Neural progenitor cell (in vitro differentiated cells): ENCODE data around the gene PPP2R1B. TPM values are rescaled to one million over a fixed set of nuclear protein-coding genes. Genes with fewer than 3 reads are reported as not detected.
"Not testable (repeated sequence)": the region's sequence is repeated elsewhere in the genome, so short reads cannot be mapped to it uniquely, and the experiment has no call there.

Experiments used
- DNase-seq: peaks from one replicate; pipeline ENCODE4 v3.0.0-alpha.2; 2016; ENCODE audit warnings: low spot score
- H2AFZ ChIP-seq: fragments of 200-600 bp; sonication (generic); replicated peaks from 2 replicates; pipeline ENCODE4 v1.6.1; 2016; ENCODE audit warnings: antibody characterized with exemption
- H3F3A ChIP-seq: fragments of 200-600 bp; sonication (generic); 2 replicates; pipeline ENCODE4 v1.6.1; 2016; ENCODE audit warnings: antibody characterized with exemption, low read depth
- H3K27ac ChIP-seq: fragments of 200-600 bp; sonication (generic); 2 replicates; pipeline ENCODE4 v1.5.1; 2016; ENCODE audit warnings: mild to moderate bottlenecking
- H3K27me3 ChIP-seq: fragments of 200-600 bp; sonication (generic); 2 replicates; pipeline ENCODE4 v1.6.1; 2016; ENCODE audit warnings: mild to moderate bottlenecking, moderate library complexity
- H3K36me3 ChIP-seq: fragments of 200-600 bp; sonication (generic); 2 replicates; pipeline ENCODE4 v1.5.1; 2016
- H3K4me1 ChIP-seq: fragments of 200-600 bp; sonication (generic); 2 replicates; pipeline ENCODE4 v1.6.1; 2016; ENCODE audit warnings: mixed run types
- H3K4me2 ChIP-seq: fragments of 200-600 bp; sonication (generic); 2 replicates; pipeline ENCODE4 v1.6.1; 2016
- H3K4me3 ChIP-seq: fragments of 200-600 bp; sonication (generic); 2 replicates; pipeline ENCODE4 v1.5.1; 2016
- H3K79me2 ChIP-seq: fragments of 200-600 bp; sonication (generic); 2 replicates; pipeline ENCODE4 v1.6.1; 2016; ENCODE audit warnings: low read depth
- H3K9ac ChIP-seq: fragments of 200-600 bp; sonication (generic); 2 replicates; pipeline ENCODE4 v1.6.1; 2016
- H3K9me3 ChIP-seq: fragments of 200-600 bp; sonication (generic); 2 replicates; pipeline ENCODE4 v1.5.1; 2016; ENCODE audit warnings: low read depth
- H4K20me1 ChIP-seq: fragments of 200-600 bp; sonication (generic); 2 replicates; pipeline ENCODE4 v1.6.1; 2016; ENCODE audit warnings: low read depth
- H3K27ac Mint-ChIP-seq: 3 replicates; pipeline ENCODE4 v1.8.0; 2021; ENCODE audit warnings: mixed read lengths
- H3K27me3 Mint-ChIP-seq: 2 replicates; pipeline ENCODE4 v1.8.0; 2022; ENCODE audit warnings: low read depth, mild to moderate bottlenecking, inconsistent platforms, moderate library complexity, mixed read lengths; ENCODE audit not compliant: insufficient read depth
- H3K36me3 Mint-ChIP-seq: 3 replicates; pipeline ENCODE4 v1.8.0; 2021; ENCODE audit warnings: mixed read lengths
- H3K4me1 Mint-ChIP-seq: 3 replicates; pipeline ENCODE4 v1.8.0; 2021; ENCODE audit warnings: mixed read lengths
- H3K4me3 Mint-ChIP-seq: 3 replicates; pipeline ENCODE4 v1.8.0; 2021; ENCODE audit warnings: mild to moderate bottlenecking, moderate library complexity, mixed read lengths
- H3K9me3 Mint-ChIP-seq: 3 replicates; pipeline ENCODE4 v1.8.0; 2020; ENCODE audit warnings: mixed read lengths
- EZH2 ChIP-seq: fragments of 200-600 bp; sonication (generic); IDR thresholded peaks from 2 replicates; pipeline ENCODE4 v1.6.1; 2017; ENCODE audit warnings: antibody characterized with exemption, mild to moderate bottlenecking, moderate library complexity
- EZH2phosphoT487 ChIP-seq: fragments of 200-600 bp; sonication (generic); IDR thresholded peaks from 2 replicates; pipeline ENCODE4 v1.6.1; 2017; ENCODE audit warnings: antibody characterized with exemption
- total RNA-seq: library from RNA; depleted of rRNA; stranded (reverse); fragments of >200 nt; gene quantifications from 2 replicates; pipeline ENCODE4 v1.2.3, GENCODE V29; 2015; ENCODE audit warnings: low replicate concordance
- TF ChIP-seq, protein P1 (sequence below): fragments of 200-600 bp; sonication (generic); IDR thresholded peaks from 2 replicates; pipeline ENCODE4 v1.5.1; 2017; ENCODE audit warnings: antibody characterized with exemption, mild to moderate bottlenecking

PPP2R1B gene
- total RNA-seq, 1 donor from 2014 or later, result 68.4 TPM

DNA sequence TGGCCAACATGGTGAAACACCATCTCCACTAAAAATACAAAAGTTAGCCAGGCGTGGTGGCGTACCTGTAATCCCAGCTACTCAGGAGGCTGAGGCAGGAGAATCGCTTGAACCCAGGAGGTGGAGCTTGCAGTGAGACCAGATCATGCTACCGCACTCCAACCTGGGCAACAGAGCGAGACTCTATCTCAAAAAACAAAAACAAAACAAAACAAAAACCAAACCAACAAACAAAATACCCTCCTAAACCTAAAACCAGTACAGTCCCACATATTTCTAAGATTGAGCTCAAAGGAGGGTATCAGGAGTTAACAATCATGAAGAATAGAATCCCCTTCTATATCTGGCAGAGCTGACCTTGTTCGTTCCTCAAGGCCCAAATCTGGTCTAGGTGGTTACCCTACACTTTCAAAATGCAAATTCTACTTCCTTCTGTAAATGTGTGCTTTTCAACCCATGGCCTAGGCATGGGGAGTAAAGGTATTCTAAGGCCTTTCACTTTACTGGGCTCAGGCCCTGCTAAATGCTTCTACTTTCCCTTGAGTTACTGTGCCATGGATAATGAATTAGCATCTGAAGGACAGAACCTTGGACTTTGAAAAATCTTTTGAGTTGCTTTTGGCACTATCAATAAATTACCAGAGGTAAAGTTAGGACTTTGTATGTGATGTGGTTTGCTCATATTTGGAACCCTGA, 10.4 kb upstream of the PPP2R1B start:
- Mint-ChIP-seq H3K27ac (no peak overlapping the region), H3K4me3 (no peak overlapping the region), H3K27me3 (no peaks in the 10 kb centered on the region), H3K36me3 (no peaks in the 10 kb centered on the region), H3K9me3 (no peaks in the 10 kb centered on the region), H3K4me1 (peaks cover 16% of the 10 kb centered on the region)
- Histone ChIP-seq H3K4me2 (no peak overlapping the region), H2AFZ (no peak overlapping the region), H4K20me1 (no peaks in the 10 kb centered on the region), H3K4me1 (peaks cover 9% of the 10 kb centered on the region), H3K27me3 (no peaks in the 10 kb centered on the region), H3K4me3 (no peak overlapping the region), H3K36me3 (no peaks in the 10 kb centered on the region), H3K27ac (no peak overlapping the region), H3K79me2 (no peaks in the 10 kb centered on the region), H3K9me3 (no peaks in the 10 kb centered on the region), H3F3A (peaks cover 9% of the 10 kb centered on the region), H3K9ac (no peak overlapping the region)
- DNase-seq, result no peak
- TF ChIP-seq, protein P1, sequence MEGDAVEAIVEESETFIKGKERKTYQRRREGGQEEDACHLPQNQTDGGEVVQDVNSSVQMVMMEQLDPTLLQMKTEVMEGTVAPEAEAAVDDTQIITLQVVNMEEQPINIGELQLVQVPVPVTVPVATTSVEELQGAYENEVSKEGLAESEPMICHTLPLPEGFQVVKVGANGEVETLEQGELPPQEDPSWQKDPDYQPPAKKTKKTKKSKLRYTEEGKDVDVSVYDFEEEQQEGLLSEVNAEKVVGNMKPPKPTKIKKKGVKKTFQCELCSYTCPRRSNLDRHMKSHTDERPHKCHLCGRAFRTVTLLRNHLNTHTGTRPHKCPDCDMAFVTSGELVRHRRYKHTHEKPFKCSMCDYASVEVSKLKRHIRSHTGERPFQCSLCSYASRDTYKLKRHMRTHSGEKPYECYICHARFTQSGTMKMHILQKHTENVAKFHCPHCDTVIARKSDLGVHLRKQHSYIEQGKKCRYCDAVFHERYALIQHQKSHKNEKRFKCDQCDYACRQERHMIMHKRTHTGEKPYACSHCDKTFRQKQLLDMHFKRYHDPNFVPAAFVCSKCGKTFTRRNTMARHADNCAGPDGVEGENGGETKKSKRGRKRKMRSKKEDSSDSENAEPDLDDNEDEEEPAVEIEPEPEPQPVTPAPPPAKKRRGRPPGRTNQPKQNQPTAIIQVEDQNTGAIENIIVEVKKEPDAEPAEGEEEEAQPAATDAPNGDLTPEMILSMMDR, result no peak
- no peak for TF ChIP-seq EZH2phosphoT487
- TF ChIP-seq EZH2, result no peak

DNA sequence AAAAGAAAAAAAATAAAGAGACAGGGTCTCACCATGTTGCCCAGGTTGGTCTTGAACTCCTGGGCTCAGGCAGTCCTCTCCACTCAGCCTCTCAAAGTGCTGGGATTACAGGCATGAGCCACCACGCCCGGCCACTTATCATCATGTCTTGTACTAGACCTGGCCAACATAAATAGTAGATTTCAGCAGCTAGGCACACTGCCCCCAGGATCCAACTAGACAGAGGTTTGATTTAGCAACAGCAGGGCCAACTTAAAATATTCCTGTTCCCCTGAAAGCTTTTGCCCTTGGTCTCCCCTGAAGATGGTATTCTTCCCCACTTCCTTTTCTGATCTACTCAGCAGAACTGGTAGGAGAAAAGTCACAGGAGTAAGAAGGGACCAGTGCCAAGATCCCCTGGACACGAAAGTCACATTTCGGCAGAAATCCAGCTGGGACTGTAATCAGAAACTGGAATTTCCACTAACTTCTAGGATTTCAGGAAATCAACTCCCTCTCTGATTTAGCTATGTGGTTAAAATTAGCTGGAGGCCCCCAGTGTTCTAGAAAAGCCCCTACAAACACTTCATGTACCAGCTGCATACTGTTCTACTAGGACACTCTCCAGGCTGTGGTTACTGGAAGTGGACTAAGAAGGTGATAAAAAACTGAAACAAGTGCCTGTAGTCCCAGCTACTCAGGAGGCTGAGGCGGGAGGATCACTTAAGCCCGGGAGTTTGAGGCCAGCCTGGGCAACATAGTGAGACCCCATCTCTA, 8.9 kb upstream of the PPP2R1B start:
- Mint-ChIP-seq H3K4me3 (no peak overlapping the region), H3K27me3 (no peaks in the 10 kb centered on the region), H3K9me3 (no peaks in the 10 kb centered on the region), H3K36me3 (no peaks in the 10 kb centered on the region), H3K27ac (no peak overlapping the region), H3K4me1 (peaks cover 16% of the 10 kb centered on the region)
- no peak overlapping the region for H2AFZ ChIP-seq
- H3K27me3 ChIP-seq, result no peaks in the 10 kb centered on the region
- H3K79me2 ChIP-seq, result no peaks in the 10 kb centered on the region
- peaks cover 9% of the 10 kb centered on the region for H3K4me1 ChIP-seq
- no peak overlapping the region for H3K4me2 ChIP-seq
- no peak overlapping the region for H3K27ac ChIP-seq
- DNase-seq, result no peak
- no peak overlapping the region for H3K4me3 ChIP-seq
- H3K36me3 ChIP-seq, result no peaks in the 10 kb centered on the region
- H3F3A ChIP-seq, result peaks cover 9% of the 10 kb centered on the region
- no peaks in the 10 kb centered on the region for H3K9me3 ChIP-seq
- no peak overlapping the region for H3K9ac ChIP-seq
- TF ChIP-seq, protein P1, result no peak
- TF ChIP-seq EZH2 (no peak), EZH2phosphoT487 (no peak)
- no peaks in the 10 kb centered on the region for H4K20me1 ChIP-seq

DNA sequence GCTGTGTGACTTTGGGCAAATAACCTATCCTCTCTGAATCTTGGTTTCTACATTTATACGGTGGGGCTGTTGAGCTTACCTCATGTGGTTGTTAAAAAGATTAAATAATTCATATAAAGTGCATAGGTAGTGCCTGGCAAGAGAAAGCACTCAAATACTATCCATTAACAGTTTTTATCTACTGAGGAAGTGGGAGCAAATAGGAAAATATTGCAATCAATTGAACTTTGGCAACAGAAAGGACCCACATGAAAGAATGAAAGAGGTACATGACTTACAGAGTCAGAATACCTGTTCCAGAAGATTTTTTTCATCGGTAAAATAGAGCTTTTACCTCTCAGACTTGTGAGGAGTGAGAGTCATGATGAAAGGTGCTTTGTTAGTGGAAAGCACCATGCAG, 6.3 kb upstream of the PPP2R1B start:
- no peaks in the 10 kb centered on the region for H3K9me3 ChIP-seq
- H3K27ac Mint-ChIP-seq, result no peak overlapping the region
- H3K27me3 Mint-ChIP-seq, result no peaks in the 10 kb centered on the region
- H3K36me3 Mint-ChIP-seq, result no peaks in the 10 kb centered on the region
- peaks cover 6% of the 10 kb centered on the region for H3K4me1 Mint-ChIP-seq
- no peak overlapping the region for H3K27ac ChIP-seq
- H3K79me2 ChIP-seq, result no peaks in the 10 kb centered on the region
- H3K4me3 ChIP-seq, result no peak overlapping the region
- no peaks in the 10 kb centered on the region for H3K36me3 ChIP-seq
- H2AFZ ChIP-seq, result no peak overlapping the region
- DNase-seq, result no peak
- no peaks in the 10 kb centered on the region for H3K9me3 Mint-ChIP-seq
- H3F3A ChIP-seq, result peaks cover 7% of the 10 kb centered on the region
- no peaks in the 10 kb centered on the region for H4K20me1 ChIP-seq
- H3K4me1 ChIP-seq, result peaks cover 2% of the 10 kb centered on the region
- no peak overlapping the region for H3K4me2 ChIP-seq
- H3K4me3 Mint-ChIP-seq, result no peak overlapping the region
- TF ChIP-seq EZH2phosphoT487 (no peak), EZH2 (no peak)
- TF ChIP-seq, protein P1, result no peak
- H3K9ac ChIP-seq, result no peak overlapping the region
- H3K27me3 ChIP-seq, result no peaks in the 10 kb centered on the region

DNA sequence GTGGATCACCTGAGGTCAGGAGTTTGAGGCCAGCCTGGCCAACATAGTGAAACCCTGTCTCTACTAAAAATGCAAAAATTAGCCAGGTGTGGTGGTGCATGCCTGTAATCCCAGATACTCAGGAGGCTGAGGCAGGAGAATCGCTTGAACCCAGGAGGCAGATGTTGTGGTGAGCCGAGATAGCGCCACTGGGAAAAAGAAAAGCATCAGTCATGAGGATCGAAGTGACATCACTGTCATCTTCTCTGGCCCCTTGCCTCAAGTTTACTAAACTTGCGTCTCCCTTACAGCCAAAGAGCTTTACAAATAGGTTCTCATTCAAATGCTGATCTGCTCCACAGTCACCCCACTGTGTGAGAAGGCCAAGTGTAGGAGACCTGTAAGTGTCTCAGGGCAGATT, 5.0 kb upstream of the PPP2R1B start:
- H3K4me2 ChIP-seq, result not testable (repeated sequence)

More for the DNA sequence above, 5.0 kb upstream of the PPP2R1B start:
- H3F3A ChIP-seq, result peaks cover 17% of the 10 kb centered on the region
- not testable (repeated sequence) for H3K4me3 Mint-ChIP-seq, H3K36me3 Mint-ChIP-seq, H2AFZ ChIP-seq, H3K9ac ChIP-seq, H3K9me3 Mint-ChIP-seq, H3K4me3 ChIP-seq, H3K4me1 ChIP-seq, H3K9me3 ChIP-seq, H3K27ac ChIP-seq, H3K27me3 Mint-ChIP-seq, H3K36me3 ChIP-seq, DNase-seq, H3K27ac Mint-ChIP-seq, H4K20me1 ChIP-seq, H3K4me1 Mint-ChIP-seq, H3K27me3 ChIP-seq, H3K79me2 ChIP-seq
